Neural cell (in vitro differentiated cells): ENCODE measurements around the gene PSPN. TPM values are rescaled to one million over a fixed set of nuclear protein-coding genes. Genes with fewer than 3 reads are reported as not detected.

Source experiments
- H2AFZ ChIP-seq: fragments of 200-600, 300-800 bp; sonication (generic), shearing (Covaris generic); 2 replicates; pipeline ENCODE4 v1.6.0; 2014; ENCODE audit warnings: low read depth, mild to moderate bottlenecking, antibody characterized with exemption, low read length, moderate library complexity
- H3F3A ChIP-seq: fragments of 200-600 bp; shearing (Covaris generic); 2 replicates; pipeline ENCODE4 v1.6.1; 2016; ENCODE audit warnings: mild to moderate bottlenecking, moderate library complexity, mixed read lengths, antibody characterized with exemption, low read length; ENCODE audit not compliant: insufficient read depth, poor library complexity, severe bottlenecking
- H3K27ac ChIP-seq: fragments of 200-600, 300-800 bp; sonication (generic), shearing (Covaris generic); 2 replicates; pipeline ENCODE4 v1.5.1; 2014; ENCODE audit warnings: mild to moderate bottlenecking, low read length, moderate library complexity
- H3K27me3 ChIP-seq: fragments of 300-800, 200-600 bp; sonication (generic), shearing (Covaris generic); 2 replicates; pipeline ENCODE4 v1.6.0; 2014; ENCODE audit warnings: mild to moderate bottlenecking, low read depth, low read length, moderate library complexity; ENCODE audit not compliant: insufficient read depth
- H3K36me3 ChIP-seq: fragments of 300-800, 200-600 bp; sonication (generic), shearing (Covaris generic); 2 replicates; pipeline ENCODE4 v1.5.1; 2014; ENCODE audit warnings: mild to moderate bottlenecking, antibody characterized with exemption, low read length, moderate library complexity; ENCODE audit not compliant: insufficient read depth
- H3K4me2 ChIP-seq: fragments of 300-800, 200-600 bp; sonication (generic), shearing (Covaris generic); 2 replicates; pipeline ENCODE4 v1.6.0; 2014; ENCODE audit warnings: mild to moderate bottlenecking, low read length
- H3K4me3 ChIP-seq: fragments of 300-800, 200-600 bp; sonication (generic), shearing (Covaris generic); 2 replicates; pipeline ENCODE4 v1.5.1; 2014; ENCODE audit warnings: mild to moderate bottlenecking, low read length, moderate library complexity
- H3K79me2 ChIP-seq: fragments of 200-600 bp; shearing (Covaris generic); replicated peaks from 2 replicates; pipeline ENCODE4 v1.6.0; 2014; ENCODE audit warnings: mild to moderate bottlenecking, low read length, moderate library complexity; ENCODE audit not compliant: insufficient read depth
- H3K9ac ChIP-seq: fragments of 300-800, 200-600 bp; sonication (generic), shearing (Covaris generic); 2 replicates; pipeline ENCODE4 v1.6.1; 2016; ENCODE audit warnings: mild to moderate bottlenecking, low read length, mixed read lengths
- H3K9me2 ChIP-seq: fragments of 200-600 bp; shearing (Covaris generic); 2 replicates; pipeline ENCODE4 v1.6.1; 2016; ENCODE audit warnings: mild to moderate bottlenecking, low read length, mixed read lengths; ENCODE audit not compliant: insufficient read depth
- H3K9me3 ChIP-seq: fragments of 200-600, 300-800 bp; sonication (generic), shearing (Covaris generic); 2 replicates; pipeline ENCODE4 v1.6.1; 2016; ENCODE audit warnings: mild to moderate bottlenecking, mixed run types, low read length, moderate library complexity, mixed read lengths
- H4K20me1 ChIP-seq: fragments of 200-600 bp; shearing (Covaris generic); 2 replicates; pipeline ENCODE4 v1.6.1; 2016; ENCODE audit warnings: mild to moderate bottlenecking, mixed run types; ENCODE audit not compliant: insufficient read depth
- EP300 ChIP-seq: fragments of 450-650 bp; conservative IDR thresholded peaks from 2 replicates; pipeline ENCODE4 v1.6.1; 2014; ENCODE audit warnings: antibody characterized with exemption, mild to moderate bottlenecking, moderate library complexity; ENCODE audit not compliant: poor library complexity, severe bottlenecking
- EZH2 ChIP-seq: fragments of 200-600, 300-800 bp; shearing (Covaris generic), sonication (generic); IDR thresholded peaks from 2 replicates; pipeline ENCODE4 v1.6.1; 2014; ENCODE audit warnings: antibody characterized with exemption, low read length, borderline replicate concordance, mild to moderate bottlenecking; ENCODE audit not compliant: insufficient read depth, poor library complexity, severe bottlenecking
- MXI1 ChIP-seq: fragments of 450-650 bp; conservative IDR thresholded peaks from 2 replicates; pipeline ENCODE4 v1.6.1; 2014; ENCODE audit warnings: antibody characterized with exemption, mild to moderate bottlenecking; ENCODE audit not compliant: poor library complexity, severe bottlenecking
- POLR2AphosphoS5 ChIP-seq: IDR thresholded peaks from 2 replicates; pipeline ENCODE4 v1.6.1; 2012
- RAD21 ChIP-seq: fragments of 450-650 bp; conservative IDR thresholded peaks from 2 replicates; pipeline ENCODE4 v1.6.1; 2014; ENCODE audit warnings: antibody characterized with exemption, mild to moderate bottlenecking, moderate library complexity
- SMC3 ChIP-seq: fragments of 450-650 bp; conservative IDR thresholded peaks from 2 replicates; pipeline ENCODE4 v1.6.1; 2014; ENCODE audit warnings: antibody characterized with exemption, mild to moderate bottlenecking, moderate library complexity; ENCODE audit not compliant: poor library complexity
- polyA plus RNA-seq: library from polyadenylated mRNA; depleted of rRNA; stranded (reverse); fragments of >200 nt; gene quantifications from 2 replicates; pipeline ENCODE4 v1.2.3, GENCODE V29; 2014
- TF ChIP-seq, protein P1 (sequence below): IDR thresholded peaks from 2 replicates; pipeline ENCODE4 v1.6.1; 2012; ENCODE audit warnings: borderline replicate concordance
- TF ChIP-seq, protein P2 (sequence below): fragments of 450-650 bp; IDR thresholded peaks from 2 replicates; pipeline ENCODE4 v1.5.1; 2014; ENCODE audit warnings: antibody characterized with exemption, mild to moderate bottlenecking, moderate library complexity; ENCODE audit not compliant: poor library complexity, severe bottlenecking

PSPN gene
- polyA plus RNA-seq, 1 donor from 2014 or later: 1.5 TPM

DNA sequence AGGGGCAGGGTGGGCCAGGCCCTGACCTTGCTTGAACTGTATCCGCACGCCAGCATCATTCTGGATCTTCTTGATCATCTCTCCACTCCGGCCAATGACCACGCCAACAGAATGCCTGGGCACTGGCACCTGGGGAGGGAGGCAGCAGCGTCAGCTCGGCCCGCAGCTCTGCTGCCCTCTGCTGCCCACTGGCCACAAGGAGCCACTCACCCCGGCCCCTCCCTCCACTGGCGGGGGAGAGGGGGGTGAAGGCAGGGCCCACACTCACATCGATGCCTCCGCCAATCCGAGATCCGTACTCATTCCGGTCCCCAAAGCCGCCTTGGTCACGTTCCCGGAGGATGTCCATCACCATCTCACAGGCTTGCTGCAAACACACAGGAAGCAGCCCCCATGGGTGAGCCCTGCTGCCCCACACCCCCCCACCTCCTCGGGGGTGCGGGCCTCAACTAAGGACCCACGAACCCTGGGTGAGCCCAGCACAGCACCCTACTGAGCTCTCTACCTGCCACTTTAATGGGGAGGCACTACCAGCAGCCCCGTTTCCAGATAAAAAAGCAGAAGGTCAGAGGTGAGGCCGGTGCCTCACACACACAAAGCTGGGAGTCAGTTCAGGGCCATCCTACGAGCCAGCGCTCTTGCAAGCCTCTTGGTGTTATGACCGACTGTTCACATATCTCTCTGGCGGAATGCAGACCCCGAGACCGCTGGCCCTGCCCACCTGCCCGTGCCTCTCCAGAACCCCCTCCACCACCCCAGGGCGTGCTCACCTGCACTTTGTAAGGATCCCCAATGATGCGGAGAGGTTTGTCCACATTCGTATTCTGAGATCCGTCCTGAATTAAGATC is 42.2 kb upstream of the PSPN start:
- Histone ChIP-seq H3K79me2 (peaks cover 27% of the 10 kb centered on the region), H2AFZ (no peak overlapping the region), H3K4me2 (no peak overlapping the region), H3K27ac (no peak overlapping the region), H3K36me3 (no peaks in the 10 kb centered on the region), H3F3A (no peaks in the 10 kb centered on the region), H3K27me3 (no peaks in the 10 kb centered on the region), H3K4me3 (no peak overlapping the region), H3K9me2 (no peaks in the 10 kb centered on the region), H3K9me3 (no peaks in the 10 kb centered on the region), H4K20me1 (peaks cover 22% of the 10 kb centered on the region), H3K9ac (no peak overlapping the region)
- TF ChIP-seq POLR2AphosphoS5: no peak
- no peak for TF ChIP-seq SMC3
- no peak for TF ChIP-seq MXI1
- TF ChIP-seq, protein P1, sequence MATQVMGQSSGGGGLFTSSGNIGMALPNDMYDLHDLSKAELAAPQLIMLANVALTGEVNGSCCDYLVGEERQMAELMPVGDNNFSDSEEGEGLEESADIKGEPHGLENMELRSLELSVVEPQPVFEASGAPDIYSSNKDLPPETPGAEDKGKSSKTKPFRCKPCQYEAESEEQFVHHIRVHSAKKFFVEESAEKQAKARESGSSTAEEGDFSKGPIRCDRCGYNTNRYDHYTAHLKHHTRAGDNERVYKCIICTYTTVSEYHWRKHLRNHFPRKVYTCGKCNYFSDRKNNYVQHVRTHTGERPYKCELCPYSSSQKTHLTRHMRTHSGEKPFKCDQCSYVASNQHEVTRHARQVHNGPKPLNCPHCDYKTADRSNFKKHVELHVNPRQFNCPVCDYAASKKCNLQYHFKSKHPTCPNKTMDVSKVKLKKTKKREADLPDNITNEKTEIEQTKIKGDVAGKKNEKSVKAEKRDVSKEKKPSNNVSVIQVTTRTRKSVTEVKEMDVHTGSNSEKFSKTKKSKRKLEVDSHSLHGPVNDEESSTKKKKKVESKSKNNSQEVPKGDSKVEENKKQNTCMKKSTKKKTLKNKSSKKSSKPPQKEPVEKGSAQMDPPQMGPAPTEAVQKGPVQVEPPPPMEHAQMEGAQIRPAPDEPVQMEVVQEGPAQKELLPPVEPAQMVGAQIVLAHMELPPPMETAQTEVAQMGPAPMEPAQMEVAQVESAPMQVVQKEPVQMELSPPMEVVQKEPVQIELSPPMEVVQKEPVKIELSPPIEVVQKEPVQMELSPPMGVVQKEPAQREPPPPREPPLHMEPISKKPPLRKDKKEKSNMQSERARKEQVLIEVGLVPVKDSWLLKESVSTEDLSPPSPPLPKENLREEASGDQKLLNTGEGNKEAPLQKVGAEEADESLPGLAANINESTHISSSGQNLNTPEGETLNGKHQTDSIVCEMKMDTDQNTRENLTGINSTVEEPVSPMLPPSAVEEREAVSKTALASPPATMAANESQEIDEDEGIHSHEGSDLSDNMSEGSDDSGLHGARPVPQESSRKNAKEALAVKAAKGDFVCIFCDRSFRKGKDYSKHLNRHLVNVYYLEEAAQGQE: no peak
- TF ChIP-seq EP300: no peak
- TF ChIP-seq, protein P2, sequence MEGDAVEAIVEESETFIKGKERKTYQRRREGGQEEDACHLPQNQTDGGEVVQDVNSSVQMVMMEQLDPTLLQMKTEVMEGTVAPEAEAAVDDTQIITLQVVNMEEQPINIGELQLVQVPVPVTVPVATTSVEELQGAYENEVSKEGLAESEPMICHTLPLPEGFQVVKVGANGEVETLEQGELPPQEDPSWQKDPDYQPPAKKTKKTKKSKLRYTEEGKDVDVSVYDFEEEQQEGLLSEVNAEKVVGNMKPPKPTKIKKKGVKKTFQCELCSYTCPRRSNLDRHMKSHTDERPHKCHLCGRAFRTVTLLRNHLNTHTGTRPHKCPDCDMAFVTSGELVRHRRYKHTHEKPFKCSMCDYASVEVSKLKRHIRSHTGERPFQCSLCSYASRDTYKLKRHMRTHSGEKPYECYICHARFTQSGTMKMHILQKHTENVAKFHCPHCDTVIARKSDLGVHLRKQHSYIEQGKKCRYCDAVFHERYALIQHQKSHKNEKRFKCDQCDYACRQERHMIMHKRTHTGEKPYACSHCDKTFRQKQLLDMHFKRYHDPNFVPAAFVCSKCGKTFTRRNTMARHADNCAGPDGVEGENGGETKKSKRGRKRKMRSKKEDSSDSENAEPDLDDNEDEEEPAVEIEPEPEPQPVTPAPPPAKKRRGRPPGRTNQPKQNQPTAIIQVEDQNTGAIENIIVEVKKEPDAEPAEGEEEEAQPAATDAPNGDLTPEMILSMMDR: no peak
- TF ChIP-seq RAD21: no peak
- no peak for TF ChIP-seq EZH2

DNA sequence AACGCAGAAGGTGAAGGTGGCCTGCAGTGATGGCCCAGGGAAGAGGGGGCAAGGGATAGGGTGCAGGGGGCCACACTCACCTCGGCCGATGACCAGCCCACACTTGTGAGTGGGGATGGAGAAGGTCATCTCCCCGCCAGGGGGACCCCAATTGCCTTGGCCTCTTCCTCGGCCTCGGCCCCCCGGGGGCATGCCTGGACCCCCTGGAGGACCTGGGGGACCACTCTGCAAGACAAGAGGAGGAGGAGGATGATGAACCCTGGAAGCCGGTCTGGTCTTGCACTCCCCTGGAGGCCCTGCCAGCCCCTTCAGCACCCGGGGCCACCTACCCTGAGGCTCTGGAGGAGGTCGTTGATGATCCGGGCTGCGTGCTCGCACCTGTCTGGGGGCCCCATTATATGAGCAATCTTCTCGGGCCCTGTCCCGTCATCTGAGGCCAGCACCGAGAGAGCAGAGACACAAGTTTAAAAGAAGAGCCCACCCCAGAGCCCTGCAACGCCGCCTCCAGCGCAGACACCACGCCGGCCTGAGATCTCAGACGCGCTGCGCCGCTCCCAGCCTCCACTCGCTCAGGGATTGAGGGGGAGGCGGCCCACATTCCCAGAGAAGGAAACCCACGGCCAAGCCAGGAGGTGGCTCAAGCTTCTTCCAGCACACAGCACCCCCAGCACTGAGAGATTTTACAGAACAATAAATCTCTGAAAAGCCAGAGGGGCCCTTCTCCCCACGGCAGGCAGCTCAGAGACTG is 41.1 kb upstream of the PSPN start:
- Histone ChIP-seq H3F3A (no peaks in the 10 kb centered on the region), H3K27ac (no peak overlapping the region), H3K4me2 (no peak overlapping the region), H2AFZ (no peak overlapping the region), H3K27me3 (no peaks in the 10 kb centered on the region), H3K4me3 (no peak overlapping the region), H4K20me1 (peaks cover 16% of the 10 kb centered on the region), H3K79me2 (peaks cover 16% of the 10 kb centered on the region), H3K9me3 (no peaks in the 10 kb centered on the region), H3K36me3 (no peaks in the 10 kb centered on the region), H3K9me2 (no peaks in the 10 kb centered on the region), H3K9ac (no peak overlapping the region)
- TF ChIP-seq EZH2: no peak
